Measurements from ENCODE around the gene ZNF143. TPM values are rescaled to one million over a fixed set of nuclear protein-coding genes. Genes with fewer than 3 reads are reported as not detected.

The ZNF143 gene
- total and polyA plus RNA-seq, 2 of the 4 experiments (the other 2 are of a cell fraction): 23.8 to 49.6 TPM

GRCh38 chr11:9567401-9567800 is 106.6 kb downstream of the ZNF143 start (continued):
- TF ChIP-seq, protein P1, sequence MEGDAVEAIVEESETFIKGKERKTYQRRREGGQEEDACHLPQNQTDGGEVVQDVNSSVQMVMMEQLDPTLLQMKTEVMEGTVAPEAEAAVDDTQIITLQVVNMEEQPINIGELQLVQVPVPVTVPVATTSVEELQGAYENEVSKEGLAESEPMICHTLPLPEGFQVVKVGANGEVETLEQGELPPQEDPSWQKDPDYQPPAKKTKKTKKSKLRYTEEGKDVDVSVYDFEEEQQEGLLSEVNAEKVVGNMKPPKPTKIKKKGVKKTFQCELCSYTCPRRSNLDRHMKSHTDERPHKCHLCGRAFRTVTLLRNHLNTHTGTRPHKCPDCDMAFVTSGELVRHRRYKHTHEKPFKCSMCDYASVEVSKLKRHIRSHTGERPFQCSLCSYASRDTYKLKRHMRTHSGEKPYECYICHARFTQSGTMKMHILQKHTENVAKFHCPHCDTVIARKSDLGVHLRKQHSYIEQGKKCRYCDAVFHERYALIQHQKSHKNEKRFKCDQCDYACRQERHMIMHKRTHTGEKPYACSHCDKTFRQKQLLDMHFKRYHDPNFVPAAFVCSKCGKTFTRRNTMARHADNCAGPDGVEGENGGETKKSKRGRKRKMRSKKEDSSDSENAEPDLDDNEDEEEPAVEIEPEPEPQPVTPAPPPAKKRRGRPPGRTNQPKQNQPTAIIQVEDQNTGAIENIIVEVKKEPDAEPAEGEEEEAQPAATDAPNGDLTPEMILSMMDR (conservative IDR thresholded peaks at IDR 0.05; ENCODE audit: low read depth, low read length): no peak
- no peak for TF ChIP-seq MXI1 (IDR thresholded peaks at IDR 0.05; ENCODE audit: borderline replicate concordance, low read depth, low read length)
- no peak for TF ChIP-seq BHLHE40 (IDR thresholded peaks at IDR 0.05; ENCODE audit: low read depth, low read length)
